ENCODE results near the gene SLC15A4. TPM values are rescaled to one million over a fixed set of nuclear protein-coding genes. Genes with fewer than 3 reads are reported as not detected.

SLC15A4 gene
- total and polyA plus RNA-seq, 2 donors (not counting 1 experiment from before 2014, with no cell fraction given) = 35.8 to 36.3 TPM

GRCh38 chr12:128830505-128830893 lies 6.7 kb upstream of the SLC15A4 start:
- TF ChIP-seq EZH2 (IDR thresholded peaks at IDR 0.05; ENCODE audit: low read length, missing control alignments) (no peak), CTCF (conservative IDR thresholded peaks at IDR 0.05 in 1 of 2, IDR thresholded peaks at IDR 0.05 in 1 of 2; ENCODE audit: low read depth in 1 of 2, low read length in 2 of 2) (no peak)
- Histone ChIP-seq H3K4me3 (replicated peaks in 1 of 4; ENCODE audit: control extremely low read depth in 1 of 4, insufficient read depth in 1 of 4, low read depth in 3 of 4, low read length in 4 of 4) (no peak overlapping the region), H3K4me1 (ENCODE audit: control insufficient read depth, extremely low read depth, insufficient read depth, low read length) (no peaks in the 10 kb centered on the region), H3K79me2 (ENCODE audit: control insufficient read depth, insufficient read depth, low read length) (no peaks in the 10 kb centered on the region), H3K4me2 (ENCODE audit: extremely low read depth, insufficient read depth, low read length) (no peak overlapping the region), H3K9me3 (ENCODE audit: control insufficient read depth, insufficient read depth, low read depth, low read length) (no peaks in the 10 kb centered on the region), H2AFZ (ENCODE audit: low read length) (no peak overlapping the region), H3K27ac (ENCODE audit: insufficient read depth, low read length) (no peak overlapping the region), H3K36me3 (ENCODE audit: control insufficient read depth, insufficient read depth, low read length) (no peaks in the 10 kb centered on the region), H3K27me3 (ENCODE audit: control insufficient read depth, insufficient read depth, low read length) (no peaks in the 10 kb centered on the region), H4K20me1 (ENCODE audit: control insufficient read depth, extremely low read depth, insufficient read depth, low read length) (no peaks in the 10 kb centered on the region), H3K9ac (ENCODE audit: insufficient read depth, low read length) (no peak overlapping the region)
- DNase-seq (ENCODE audit: low read depth in 2 of 2) = no peak

- no peak overlapping the region for H3K27ac ChIP-seq (ENCODE audit: insufficient read depth, low read length)
- H3K27me3 ChIP-seq (ENCODE audit: control insufficient read depth, insufficient read depth, low read length) = no peaks in the 10 kb centered on the region
- H3K79me2 ChIP-seq (ENCODE audit: control insufficient read depth, insufficient read depth, low read length) = no peaks in the 10 kb centered on the region
- H3K9ac ChIP-seq (ENCODE audit: insufficient read depth, low read length) = no peak overlapping the region
- H3K36me3 ChIP-seq (ENCODE audit: control insufficient read depth, insufficient read depth, low read length) = no peaks in the 10 kb centered on the region
- no peaks in the 10 kb centered on the region for H3K4me1 ChIP-seq (ENCODE audit: control insufficient read depth, extremely low read depth, insufficient read depth, low read length)
- no peak for TF ChIP-seq CTCF (conservative IDR thresholded peaks at IDR 0.05 in 1 of 2, IDR thresholded peaks at IDR 0.05 in 1 of 2; ENCODE audit: low read depth in 1 of 2, low read length in 2 of 2)
- no peak for TF ChIP-seq EZH2 (IDR thresholded peaks at IDR 0.05; ENCODE audit: low read length, missing control alignments)
- no peak for DNase-seq (ENCODE audit: low read depth in 2 of 2)
- H3K9me3 ChIP-seq (ENCODE audit: control insufficient read depth, insufficient read depth, low read depth, low read length) = no peaks in the 10 kb centered on the region
- no peak overlapping the region for H3K4me2 ChIP-seq (ENCODE audit: extremely low read depth, insufficient read depth, low read length)
- no peak overlapping the region for H2AFZ ChIP-seq (ENCODE audit: low read length)
- no peak overlapping the region for H3K4me3 ChIP-seq (replicated peaks in 1 of 4; ENCODE audit: control extremely low read depth in 1 of 4, insufficient read depth in 1 of 4, low read depth in 3 of 4, low read length in 4 of 4)
- H4K20me1 ChIP-seq (ENCODE audit: control insufficient read depth, extremely low read depth, insufficient read depth, low read length) = no peaks in the 10 kb centered on the region
Measured at GRCh38 chr12:128829861-128830504, 6.2 kb upstream of the SLC15A4 start.

GRCh38 chr12:128827724-128828123 lies 4.0 kb upstream of the SLC15A4 start:
- no peaks in the 10 kb centered on the region for H3K36me3 ChIP-seq (ENCODE audit: control insufficient read depth, insufficient read depth, low read length)
- no peaks in the 10 kb centered on the region for H3K27me3 ChIP-seq (ENCODE audit: control insufficient read depth, insufficient read depth, low read length)
- TF ChIP-seq CTCF (conservative IDR thresholded peaks at IDR 0.05 in 1 of 2, IDR thresholded peaks at IDR 0.05 in 1 of 2; ENCODE audit: low read depth in 1 of 2, low read length in 2 of 2) = no peak
- TF ChIP-seq EZH2 (IDR thresholded peaks at IDR 0.05; ENCODE audit: low read length, missing control alignments) = no peak

More at GRCh38 chr12:128827724-128828123, 4.0 kb upstream of the SLC15A4 start:
- H3K9ac ChIP-seq (ENCODE audit: insufficient read depth, low read length) = no peak overlapping the region
- H3K4me3 ChIP-seq (replicated peaks in 1 of 4; ENCODE audit: control extremely low read depth in 1 of 4, insufficient read depth in 1 of 4, low read depth in 3 of 4, low read length in 4 of 4) = no peak overlapping the region
- H3K4me2 ChIP-seq (ENCODE audit: extremely low read depth, insufficient read depth, low read length) = no peak overlapping the region
- no peak overlapping the region for H2AFZ ChIP-seq (ENCODE audit: low read length)
- no peaks in the 10 kb centered on the region for H3K4me1 ChIP-seq (ENCODE audit: control insufficient read depth, extremely low read depth, insufficient read depth, low read length)
- H3K9me3 ChIP-seq (ENCODE audit: control insufficient read depth, insufficient read depth, low read depth, low read length) = no peaks in the 10 kb centered on the region
- H4K20me1 ChIP-seq (ENCODE audit: control insufficient read depth, extremely low read depth, insufficient read depth, low read length) = no peaks in the 10 kb centered on the region
- DNase-seq (ENCODE audit: low read depth in 2 of 2) = no peak
- H3K27ac ChIP-seq (ENCODE audit: insufficient read depth, low read length) = no peak overlapping the region
- H3K79me2 ChIP-seq (ENCODE audit: control insufficient read depth, insufficient read depth, low read length) = peaks cover 9% of the 10 kb centered on the region

Data from fibroblast of lung (primary cell).